Vagina (tissue), 2 donors: Measurements from ENCODE around the gene CADPS2.

Source experiments
- CTCF ChIP-seq, 3 experiments: fragments of 450-650 bp in 2 of 3; fragments of 200-600 bp in 1 of 3; sonication (generic) in 1 of 3; IDR thresholded peaks; one replicate each; pipeline ENCODE4 v1.5.1; 2017 to 2019; ENCODE audit warnings: antibody characterized with exemption in 3 of 3, mild to moderate bottlenecking in 2 of 3, moderate library complexity in 2 of 3
- POLR2A ChIP-seq, 2 donors: fragments of 450-650 bp; IDR thresholded peaks; one replicate each; pipeline ENCODE4 v1.6.1; 2017; ENCODE audit warnings: antibody characterized with exemption in 2 of 2, mild to moderate bottlenecking in 2 of 2, moderate library complexity in 2 of 2
- POLR2AphosphoS5 ChIP-seq, 2 donors: sonication (generic); formaldehyde crosslinking; IDR thresholded peaks; one replicate each; pipeline ENCODE4 v1.9.0; 2017; ENCODE audit warnings: antibody characterized with exemption in 2 of 2, mild to moderate bottlenecking in 2 of 2, low read depth in 1 of 2; ENCODE audit not compliant: insufficient read depth in 1 of 2

DNA sequence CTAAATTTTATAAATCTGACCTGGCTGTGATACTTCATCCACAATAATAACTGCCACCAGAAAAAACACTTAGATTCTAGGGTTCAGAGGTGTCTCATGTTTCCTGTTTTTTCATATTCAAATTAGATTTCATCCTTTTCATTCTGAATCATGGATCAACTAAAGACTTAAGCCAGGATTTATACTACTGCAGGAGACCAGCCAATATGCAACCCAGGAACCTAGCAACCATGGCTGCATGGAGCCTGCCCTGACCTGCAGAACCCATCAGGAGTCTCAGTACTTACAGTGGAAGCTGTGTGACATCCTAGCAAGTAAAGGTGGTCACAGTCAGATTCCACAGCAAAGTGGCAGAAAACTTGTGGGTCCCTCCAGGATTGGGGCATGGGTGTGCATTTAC lies 143.0 kb downstream of the CADPS2 start:
- no peak for TF ChIP-seq CTCF (IDR thresholded peaks at IDR 0.05)
- TF ChIP-seq POLR2AphosphoS5 (IDR thresholded peaks at IDR 0.05; ENCODE audit: insufficient read depth in 1 of 2, low read depth in 1 of 2), result no peak
- TF ChIP-seq POLR2A (IDR thresholded peaks at IDR 0.05), result no peak
